WTC11 (cell line): ENCODE measurements around the gene SOS2. TPM values are rescaled to one million over a fixed set of nuclear protein-coding genes. Genes with fewer than 3 reads are reported as not detected.

Source experiments
- ATAC-seq: fragments of 200-7000 bp; cut with Tn5 transposase; 2 replicates; pipeline ENCODE4 v1.10.0; 2021; ENCODE audit warnings: mild to moderate bottlenecking, moderate library complexity
- CTCF ChIA-PET: fragments of 300-600 bp; sonication (Branson Sonifier 250); formaldehyde crosslinking; loops from one replicate; lab custom pipeline; 2021; ENCODE audit warnings: antibody characterized with exemption; lab: Charles Lee
- POLR2A ChIA-PET: fragments of 350-600 bp; sonication (Branson Sonifier 250); formaldehyde crosslinking; loops from one replicate; lab custom pipeline; 2021; ENCODE audit warnings: antibody characterized with exemption; lab: Charles Lee
- DNase-seq: peaks from one replicate; pipeline ENCODE4 v3.0.0; 2021; ENCODE audit warnings: low spot score
- H3K27ac Mint-ChIP-seq: 2 replicates; pipeline ENCODE4 v1.8.0; 2021; ENCODE audit warnings: mixed read lengths
- H3K27me3 Mint-ChIP-seq: 2 replicates; pipeline ENCODE4 v1.8.0; 2021; ENCODE audit warnings: low read depth, mild to moderate bottlenecking, moderate library complexity, mixed read lengths
- H3K36me3 Mint-ChIP-seq: 2 replicates; pipeline ENCODE4 v1.8.0; 2021; ENCODE audit warnings: mixed read lengths
- H3K4me1 Mint-ChIP-seq: 2 replicates; pipeline ENCODE4 v1.8.0; 2022; ENCODE audit warnings: mixed read lengths
- H3K4me3 Mint-ChIP-seq: 2 replicates; pipeline ENCODE4 v1.8.0; 2021; ENCODE audit warnings: mild to moderate bottlenecking, moderate library complexity, mixed read lengths
- H3K9me3 Mint-ChIP-seq: 2 replicates; pipeline ENCODE4 v1.8.0; 2021; ENCODE audit warnings: mixed read lengths
- EMX1 ChIP-seq: fragments of 250-450 bp; sonication (Bioruptor Pico); IDR thresholded peaks from 2 replicates; pipeline ENCODE4 v1.8.0; 2021; ENCODE audit warnings: mild to moderate bottlenecking
- FOXK1 ChIP-seq: sonication (generic); formaldehyde crosslinking; IDR thresholded peaks from 2 replicates; pipeline ENCODE4 v1.8.0; 2022; ENCODE audit warnings: mild to moderate bottlenecking, moderate library complexity, missing genetic modification reagents
- GRHL2 ChIP-seq: fragments of 250-450 bp; sonication (Bioruptor Pico); IDR thresholded peaks from 2 replicates; pipeline ENCODE4 v1.8.0; 2022; ENCODE audit warnings: mild to moderate bottlenecking, moderate library complexity; ENCODE audit not compliant: insufficient replicate concordance, severe bottlenecking
- GTF2I ChIP-seq: fragments of 250-450 bp; sonication (Bioruptor Pico); conservative IDR thresholded peaks from 2 replicates; pipeline ENCODE4 v1.4.0; 2021; ENCODE audit warnings: mild to moderate bottlenecking
- HMGA2 ChIP-seq: fragments of 250-450 bp; sonication (Bioruptor Pico); IDR thresholded peaks from 2 replicates; pipeline ENCODE4 v1.4.0; 2021; ENCODE audit warnings: mild to moderate bottlenecking, moderate library complexity
- MYBL2 ChIP-seq: sonication (generic); formaldehyde crosslinking; IDR thresholded peaks from 2 replicates; pipeline ENCODE4 v1.8.1; 2023; ENCODE audit warnings: mild to moderate bottlenecking, moderate library complexity, missing genetic modification reagents
- RORB ChIP-seq: fragments of 250-450 bp; sonication (Bioruptor Pico); IDR thresholded peaks from 2 replicates; pipeline ENCODE4 v1.9.0; 2021; ENCODE audit warnings: mild to moderate bottlenecking
- SMAD3 ChIP-seq: sonication (generic); formaldehyde crosslinking; IDR thresholded peaks from 2 replicates; pipeline ENCODE4 v1.8.0; 2022; ENCODE audit warnings: missing genetic modification reagents, mild to moderate bottlenecking, borderline replicate concordance
- ZBTB21 ChIP-seq: sonication (generic); formaldehyde crosslinking; IDR thresholded peaks from 2 replicates; pipeline ENCODE4 v1.8.1; 2023; ENCODE audit warnings: mild to moderate bottlenecking, missing genetic modification reagents, borderline replicate concordance
- ZNF138 ChIP-seq: sonication (generic); formaldehyde crosslinking; conservative IDR thresholded peaks from 2 replicates; pipeline ENCODE4 v1.8.1; 2022; ENCODE audit warnings: mild to moderate bottlenecking, moderate library complexity, missing genetic modification reagents
- total RNA-seq: library from RNA; stranded (reverse); gene quantifications from 3 replicates; pipeline ENCODE4 v1.2.3, GENCODE V29; 2021
- TF ChIP-seq, protein P1 (sequence below): sonication (generic); formaldehyde crosslinking; IDR thresholded peaks from 2 replicates; pipeline ENCODE4 v1.8.0; 2023; ENCODE audit warnings: missing genetic modification reagents, mild to moderate bottlenecking, borderline replicate concordance
- TF ChIP-seq, protein P2 (sequence below): sonication (generic); formaldehyde crosslinking; IDR thresholded peaks from 2 replicates; pipeline ENCODE4 v1.8.0; 2022; ENCODE audit warnings: mild to moderate bottlenecking, missing genetic modification reagents
- TF ChIP-seq, protein P3 (sequence below): fragments of 250-450 bp; sonication (Bioruptor Pico); IDR thresholded peaks from 2 replicates; pipeline ENCODE4 v1.8.0; 2021; ENCODE audit warnings: mild to moderate bottlenecking
- TF ChIP-seq, protein P4 (sequence below): sonication (generic); formaldehyde crosslinking; IDR thresholded peaks from 2 replicates; pipeline ENCODE4 v1.8.0; 2022; ENCODE audit warnings: mild to moderate bottlenecking, missing genetic modification reagents
- TF ChIP-seq, protein P5 (sequence below): sonication (generic); formaldehyde crosslinking; IDR thresholded peaks from 2 replicates; pipeline ENCODE4 v1.8.1; 2022; ENCODE audit warnings: low read depth, missing genetic modification reagents, borderline replicate concordance

The SOS2 gene
- total RNA-seq, 1 experiment from 2014 or later = 11.0 TPM

DNA sequence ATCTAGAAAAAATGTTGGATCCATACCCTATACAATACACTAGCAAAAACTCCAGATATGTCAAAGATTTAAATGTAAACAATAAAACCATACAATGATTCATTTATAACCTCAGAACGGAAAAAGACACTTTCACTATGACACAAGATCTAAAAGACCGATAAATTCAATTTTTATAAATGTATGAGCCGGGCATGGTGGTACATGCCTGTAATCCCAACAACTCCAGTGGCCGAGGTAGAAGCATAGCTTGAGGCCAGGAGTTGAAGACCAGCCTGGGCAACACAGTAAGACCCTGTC is 2.5 kb upstream of the SOS2 start (continued):
- TF ChIP-seq, protein P1, sequence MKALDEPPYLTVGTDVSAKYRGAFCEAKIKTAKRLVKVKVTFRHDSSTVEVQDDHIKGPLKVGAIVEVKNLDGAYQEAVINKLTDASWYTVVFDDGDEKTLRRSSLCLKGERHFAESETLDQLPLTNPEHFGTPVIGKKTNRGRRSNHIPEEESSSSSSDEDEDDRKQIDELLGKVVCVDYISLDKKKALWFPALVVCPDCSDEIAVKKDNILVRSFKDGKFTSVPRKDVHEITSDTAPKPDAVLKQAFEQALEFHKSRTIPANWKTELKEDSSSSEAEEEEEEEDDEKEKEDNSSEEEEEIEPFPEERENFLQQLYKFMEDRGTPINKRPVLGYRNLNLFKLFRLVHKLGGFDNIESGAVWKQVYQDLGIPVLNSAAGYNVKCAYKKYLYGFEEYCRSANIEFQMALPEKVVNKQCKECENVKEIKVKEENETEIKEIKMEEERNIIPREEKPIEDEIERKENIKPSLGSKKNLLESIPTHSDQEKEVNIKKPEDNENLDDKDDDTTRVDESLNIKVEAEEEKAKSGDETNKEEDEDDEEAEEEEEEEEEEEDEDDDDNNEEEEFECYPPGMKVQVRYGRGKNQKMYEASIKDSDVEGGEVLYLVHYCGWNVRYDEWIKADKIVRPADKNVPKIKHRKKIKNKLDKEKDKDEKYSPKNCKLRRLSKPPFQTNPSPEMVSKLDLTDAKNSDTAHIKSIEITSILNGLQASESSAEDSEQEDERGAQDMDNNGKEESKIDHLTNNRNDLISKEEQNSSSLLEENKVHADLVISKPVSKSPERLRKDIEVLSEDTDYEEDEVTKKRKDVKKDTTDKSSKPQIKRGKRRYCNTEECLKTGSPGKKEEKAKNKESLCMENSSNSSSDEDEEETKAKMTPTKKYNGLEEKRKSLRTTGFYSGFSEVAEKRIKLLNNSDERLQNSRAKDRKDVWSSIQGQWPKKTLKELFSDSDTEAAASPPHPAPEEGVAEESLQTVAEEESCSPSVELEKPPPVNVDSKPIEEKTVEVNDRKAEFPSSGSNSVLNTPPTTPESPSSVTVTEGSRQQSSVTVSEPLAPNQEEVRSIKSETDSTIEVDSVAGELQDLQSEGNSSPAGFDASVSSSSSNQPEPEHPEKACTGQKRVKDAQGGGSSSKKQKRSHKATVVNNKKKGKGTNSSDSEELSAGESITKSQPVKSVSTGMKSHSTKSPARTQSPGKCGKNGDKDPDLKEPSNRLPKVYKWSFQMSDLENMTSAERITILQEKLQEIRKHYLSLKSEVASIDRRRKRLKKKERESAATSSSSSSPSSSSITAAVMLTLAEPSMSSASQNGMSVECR (CRISPR knock-in tag) = no peak
- TF ChIP-seq, protein P2, sequence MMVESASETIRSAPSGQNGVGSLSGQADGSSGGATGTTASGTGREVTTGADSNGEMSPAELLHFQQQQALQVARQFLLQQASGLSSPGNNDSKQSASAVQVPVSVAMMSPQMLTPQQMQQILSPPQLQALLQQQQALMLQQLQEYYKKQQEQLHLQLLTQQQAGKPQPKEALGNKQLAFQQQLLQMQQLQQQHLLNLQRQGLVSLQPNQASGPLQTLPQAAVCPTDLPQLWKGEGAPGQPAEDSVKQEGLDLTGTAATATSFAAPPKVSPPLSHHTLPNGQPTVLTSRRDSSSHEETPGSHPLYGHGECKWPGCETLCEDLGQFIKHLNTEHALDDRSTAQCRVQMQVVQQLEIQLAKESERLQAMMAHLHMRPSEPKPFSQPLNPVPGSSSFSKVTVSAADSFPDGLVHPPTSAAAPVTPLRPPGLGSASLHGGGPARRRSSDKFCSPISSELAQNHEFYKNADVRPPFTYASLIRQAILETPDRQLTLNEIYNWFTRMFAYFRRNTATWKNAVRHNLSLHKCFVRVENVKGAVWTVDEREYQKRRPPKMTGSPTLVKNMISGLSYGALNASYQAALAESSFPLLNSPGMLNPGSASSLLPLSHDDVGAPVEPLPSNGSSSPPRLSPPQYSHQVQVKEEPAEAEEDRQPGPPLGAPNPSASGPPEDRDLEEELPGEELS (CRISPR knock-in tag) = no peak
- no peak for TF ChIP-seq ZNF138

DNA sequence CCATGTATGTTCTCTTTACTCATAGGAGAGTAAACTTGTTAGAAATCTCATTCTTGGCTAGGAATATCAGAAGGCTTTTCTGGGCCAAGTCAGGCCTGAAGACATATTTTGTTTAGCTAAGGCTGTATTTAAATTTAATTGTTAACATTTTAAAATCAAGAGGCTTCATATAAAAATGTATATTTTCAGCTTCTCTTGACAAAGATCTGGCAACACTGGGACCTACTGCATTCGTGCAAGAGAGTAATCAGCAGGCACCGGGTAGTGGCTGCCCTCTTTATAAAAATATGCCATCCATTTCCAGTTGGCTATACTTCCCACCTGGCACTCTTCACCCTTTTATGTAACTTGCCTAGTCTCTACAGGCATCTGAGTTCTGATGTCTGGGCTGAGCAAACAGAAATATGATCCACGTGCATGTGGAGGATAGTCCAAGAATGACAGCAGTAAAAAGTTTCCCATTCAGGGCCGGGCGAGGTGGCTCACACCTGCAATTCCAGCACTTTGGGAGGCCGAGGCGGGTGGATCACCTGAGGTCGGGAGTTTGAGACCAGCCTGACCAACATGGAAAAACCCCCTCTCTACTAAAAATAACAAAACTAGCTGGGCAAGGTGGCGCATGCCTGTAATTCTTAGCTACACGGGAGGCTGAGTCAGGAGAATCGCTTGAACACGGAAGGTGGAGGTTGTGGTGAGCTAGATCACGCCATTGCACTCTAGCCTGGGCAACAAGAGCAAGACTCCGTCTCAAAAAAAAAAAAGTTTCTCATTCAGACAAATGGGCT is 2.0 kb upstream of the SOS2 start:
- Mint-ChIP-seq H3K4me1 (peaks cover 18% of the 10 kb centered on the region), H3K9me3 (peaks cover 16% of the 10 kb centered on the region), H3K27me3 (no peaks in the 10 kb centered on the region), H3K36me3 (peaks cover 6% of the 10 kb centered on the region), H3K4me3 (no peak overlapping the region), H3K27ac (no peak overlapping the region)
- TF ChIP-seq FOXK1 (CRISPR knock-in tag) = no peak
- no peak for TF ChIP-seq GTF2I
- TF ChIP-seq, protein P3, sequence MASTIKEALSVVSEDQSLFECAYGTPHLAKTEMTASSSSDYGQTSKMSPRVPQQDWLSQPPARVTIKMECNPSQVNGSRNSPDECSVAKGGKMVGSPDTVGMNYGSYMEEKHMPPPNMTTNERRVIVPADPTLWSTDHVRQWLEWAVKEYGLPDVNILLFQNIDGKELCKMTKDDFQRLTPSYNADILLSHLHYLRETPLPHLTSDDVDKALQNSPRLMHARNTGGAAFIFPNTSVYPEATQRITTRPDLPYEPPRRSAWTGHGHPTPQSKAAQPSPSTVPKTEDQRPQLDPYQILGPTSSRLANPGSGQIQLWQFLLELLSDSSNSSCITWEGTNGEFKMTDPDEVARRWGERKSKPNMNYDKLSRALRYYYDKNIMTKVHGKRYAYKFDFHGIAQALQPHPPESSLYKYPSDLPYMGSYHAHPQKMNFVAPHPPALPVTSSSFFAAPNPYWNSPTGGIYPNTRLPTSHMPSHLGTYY (CRISPR knock-in tag) = no peak
- TF ChIP-seq MYBL2 = no peak
- TF ChIP-seq HMGA2 (CRISPR knock-in tag) = no peak
- TF ChIP-seq EMX1 = no peak
- no peak for TF ChIP-seq ZBTB21 (CRISPR knock-in tag)
- TF ChIP-seq, protein P4, sequence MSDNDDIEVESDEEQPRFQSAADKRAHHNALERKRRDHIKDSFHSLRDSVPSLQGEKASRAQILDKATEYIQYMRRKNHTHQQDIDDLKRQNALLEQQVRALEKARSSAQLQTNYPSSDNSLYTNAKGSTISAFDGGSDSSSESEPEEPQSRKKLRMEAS (CRISPR knock-in tag) = no peak
- TF ChIP-seq, protein P5, sequence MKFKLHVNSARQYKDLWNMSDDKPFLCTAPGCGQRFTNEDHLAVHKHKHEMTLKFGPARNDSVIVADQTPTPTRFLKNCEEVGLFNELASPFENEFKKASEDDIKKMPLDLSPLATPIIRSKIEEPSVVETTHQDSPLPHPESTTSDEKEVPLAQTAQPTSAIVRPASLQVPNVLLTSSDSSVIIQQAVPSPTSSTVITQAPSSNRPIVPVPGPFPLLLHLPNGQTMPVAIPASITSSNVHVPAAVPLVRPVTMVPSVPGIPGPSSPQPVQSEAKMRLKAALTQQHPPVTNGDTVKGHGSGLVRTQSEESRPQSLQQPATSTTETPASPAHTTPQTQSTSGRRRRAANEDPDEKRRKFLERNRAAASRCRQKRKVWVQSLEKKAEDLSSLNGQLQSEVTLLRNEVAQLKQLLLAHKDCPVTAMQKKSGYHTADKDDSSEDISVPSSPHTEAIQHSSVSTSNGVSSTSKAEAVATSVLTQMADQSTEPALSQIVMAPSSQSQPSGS = no peak
- TF ChIP-seq RORB (CRISPR knock-in tag) = no peak
- TF ChIP-seq SMAD3 (CRISPR knock-in tag) = no peak
- POLR2A ChIA-PET = interaction anchor here (0.6 kb wide), 1 partner anchor 78 kb away, joined by 7 read pairs; no protein-coding TSS in a partner anchor
- no peak for DNase-seq
- no peak for ATAC-seq
- CTCF ChIA-PET = no interaction called here

DNA sequence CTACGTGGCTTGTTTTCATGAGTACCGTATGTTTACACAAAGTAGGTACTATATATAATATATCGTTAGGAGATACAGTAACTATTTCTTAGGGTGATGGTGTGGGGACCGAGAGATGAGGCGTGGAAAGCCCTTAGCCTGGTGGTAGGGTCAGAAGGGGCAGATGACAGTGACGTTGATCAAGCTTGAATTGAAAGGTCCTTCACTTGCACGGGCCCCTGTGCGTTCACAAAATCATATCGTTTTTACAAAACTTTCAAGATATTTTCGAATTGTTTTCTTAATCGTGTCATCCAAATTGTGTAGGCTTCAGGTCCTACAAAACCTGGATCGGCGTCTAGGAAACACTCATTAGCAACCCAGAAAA is 881 bp upstream of the SOS2 start:
- ATAC-seq = peak; percentile 7
- TF ChIP-seq GRHL2 (CRISPR knock-in tag) = no peak
- DNase-seq = no peak
- peak overlapping the region; percentile 46 for H3K27ac Mint-ChIP-seq
- H3K4me1 Mint-ChIP-seq = peaks cover 18% of the 10 kb centered on the region
- H3K4me3 Mint-ChIP-seq = peak overlapping the region; percentile 79
- H3K9me3 Mint-ChIP-seq = peaks cover 19% of the 10 kb centered on the region
- peaks cover 8% of the 10 kb centered on the region for H3K36me3 Mint-ChIP-seq
- ChIA-PET CTCF (interaction anchor here (0.5 to 1.2 kb wide), 2 partner anchors 35 to 380 kb away, joined by 3 to 5 read pairs; partner anchors contain the start of gene NEMF), POLR2A (no interaction called here)
- H3K27me3 Mint-ChIP-seq = no peaks in the 10 kb centered on the region
